Measurements from ENCODE around the gene IZUMO4.
A peak's percentile ranks its signal among the peaks of the same experiment; 100 is the strongest.

Gene IZUMO4

GRCh38 chr19:2096480-2097202, at the start of gene IZUMO4:
Gene IZUMO4 (plus strand): TSS chr19:2096915. CDS start chr19:2096946, 31 bp downstream.
- TF ChIP-seq, protein P1, sequence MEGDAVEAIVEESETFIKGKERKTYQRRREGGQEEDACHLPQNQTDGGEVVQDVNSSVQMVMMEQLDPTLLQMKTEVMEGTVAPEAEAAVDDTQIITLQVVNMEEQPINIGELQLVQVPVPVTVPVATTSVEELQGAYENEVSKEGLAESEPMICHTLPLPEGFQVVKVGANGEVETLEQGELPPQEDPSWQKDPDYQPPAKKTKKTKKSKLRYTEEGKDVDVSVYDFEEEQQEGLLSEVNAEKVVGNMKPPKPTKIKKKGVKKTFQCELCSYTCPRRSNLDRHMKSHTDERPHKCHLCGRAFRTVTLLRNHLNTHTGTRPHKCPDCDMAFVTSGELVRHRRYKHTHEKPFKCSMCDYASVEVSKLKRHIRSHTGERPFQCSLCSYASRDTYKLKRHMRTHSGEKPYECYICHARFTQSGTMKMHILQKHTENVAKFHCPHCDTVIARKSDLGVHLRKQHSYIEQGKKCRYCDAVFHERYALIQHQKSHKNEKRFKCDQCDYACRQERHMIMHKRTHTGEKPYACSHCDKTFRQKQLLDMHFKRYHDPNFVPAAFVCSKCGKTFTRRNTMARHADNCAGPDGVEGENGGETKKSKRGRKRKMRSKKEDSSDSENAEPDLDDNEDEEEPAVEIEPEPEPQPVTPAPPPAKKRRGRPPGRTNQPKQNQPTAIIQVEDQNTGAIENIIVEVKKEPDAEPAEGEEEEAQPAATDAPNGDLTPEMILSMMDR (IDR thresholded peaks at IDR 0.05; ENCODE audit: extremely low read depth, missing control alignments) = peak; percentile 35
- DNase-seq (ENCODE audit: low spot score) = peak; percentile 100

DNA sequence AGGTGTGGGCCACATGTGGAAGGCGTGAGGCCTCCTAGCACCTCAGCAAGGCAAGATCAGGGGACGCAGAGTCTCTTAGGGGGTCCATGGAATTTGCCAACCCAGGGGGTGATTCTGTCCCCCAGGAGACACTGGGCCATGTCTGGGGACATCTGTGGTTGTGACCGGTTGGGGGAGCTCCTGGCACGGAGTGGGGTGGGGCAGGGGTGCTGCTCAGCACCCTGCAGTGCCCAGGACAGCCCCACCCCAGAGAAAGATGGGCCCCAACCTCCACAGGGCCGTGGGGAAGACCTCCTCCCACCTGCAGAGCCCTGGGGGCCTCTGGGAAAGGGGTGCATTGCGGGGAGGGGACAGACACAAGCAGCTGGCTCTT, 49.7 kb upstream of the IZUMO4 start:
- DNase-seq (ENCODE audit: low spot score) = no peak
- TF ChIP-seq, protein P1 (IDR thresholded peaks at IDR 0.05; ENCODE audit: extremely low read depth, missing control alignments) = no peak

DNA sequence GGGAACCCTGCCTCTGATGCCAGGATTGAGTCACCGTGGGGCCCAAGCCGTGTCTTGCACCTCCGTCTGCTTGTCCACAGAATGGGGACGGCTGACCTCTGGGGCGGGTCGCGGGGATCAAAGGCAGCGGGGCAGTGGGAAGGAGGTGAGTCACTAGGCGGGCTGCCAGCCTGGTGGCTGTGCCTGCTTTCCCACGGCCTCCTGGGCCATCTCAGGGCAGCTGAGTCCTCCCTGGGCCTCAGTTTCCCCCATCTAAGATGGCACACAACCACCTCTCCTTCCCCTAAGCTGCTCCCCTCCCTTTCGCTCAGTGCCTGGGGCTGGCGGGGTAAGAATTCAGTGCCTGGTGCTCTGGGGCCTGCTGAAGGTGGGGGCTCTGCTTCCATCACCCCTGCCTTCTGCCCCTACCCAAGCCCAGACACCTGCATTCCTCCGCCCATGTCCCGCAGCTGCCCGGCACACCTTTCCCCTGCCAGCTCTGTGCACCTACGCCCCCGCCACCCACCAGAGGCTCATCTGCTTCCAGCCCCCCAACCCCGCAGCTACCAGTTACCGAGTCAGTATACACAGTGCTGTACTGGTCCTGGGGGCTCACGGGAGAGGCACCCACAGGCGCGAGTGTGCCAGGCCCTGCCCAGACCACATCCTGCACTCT, 49.1 kb upstream of the IZUMO4 start:
- no peak for DNase-seq (ENCODE audit: low spot score)
- TF ChIP-seq, protein P1 (IDR thresholded peaks at IDR 0.05; ENCODE audit: extremely low read depth, missing control alignments) = no peak

DNA sequence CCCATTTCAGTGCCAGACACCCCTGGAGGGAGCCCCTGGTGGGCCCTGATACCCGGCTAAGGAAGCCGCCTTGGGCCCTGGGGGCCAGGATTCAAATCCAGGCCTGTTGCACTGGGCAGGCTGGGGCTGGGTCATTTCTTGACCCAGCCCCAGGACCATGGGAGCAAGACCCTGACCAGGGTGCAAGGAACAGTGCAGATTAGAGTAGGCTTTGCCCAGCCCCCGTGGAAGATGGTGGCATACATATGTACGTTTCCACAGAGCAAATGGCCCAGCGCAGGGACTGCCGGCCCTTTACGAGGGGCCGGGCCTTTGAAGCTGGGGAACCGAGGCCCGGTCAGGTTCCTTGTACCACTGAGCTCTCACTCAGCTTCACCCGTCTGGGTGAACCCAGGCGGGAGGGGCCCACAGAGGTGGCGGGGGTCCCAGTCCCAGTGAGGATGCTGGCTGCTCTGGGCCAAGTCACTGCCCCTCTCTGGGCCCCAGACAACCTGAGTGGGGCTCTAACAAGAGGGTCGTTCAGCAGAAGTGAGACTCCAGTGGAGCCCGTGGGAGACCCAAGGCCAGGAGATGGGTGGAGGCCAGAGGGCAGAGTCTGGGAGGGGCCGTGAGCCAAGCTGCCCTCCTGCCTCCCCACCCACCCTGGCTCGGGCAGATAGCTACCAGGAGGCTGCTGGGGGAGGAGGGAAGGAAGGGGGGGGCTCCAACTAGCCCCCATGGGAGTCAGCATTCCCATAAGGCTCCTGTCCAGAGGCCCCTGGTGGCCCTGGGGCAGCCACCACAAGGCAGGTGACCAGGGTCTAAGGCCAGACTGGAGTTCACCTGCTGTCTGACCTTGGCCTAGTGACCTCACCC, 48.4 kb upstream of the IZUMO4 start:
- no peak for DNase-seq (ENCODE audit: low spot score)
- TF ChIP-seq, protein P1 (IDR thresholded peaks at IDR 0.05; ENCODE audit: extremely low read depth, missing control alignments) = no peak

- DNase-seq (ENCODE audit: low spot score) = no peak
- TF ChIP-seq, protein P1 (IDR thresholded peaks at IDR 0.05; ENCODE audit: extremely low read depth, missing control alignments) = no peak
Measured at GRCh38 chr19:2048959-2049740, 47.6 kb upstream of the IZUMO4 start.

- TF ChIP-seq, protein P1 (IDR thresholded peaks at IDR 0.05; ENCODE audit: extremely low read depth, missing control alignments) = no peak
- peak; percentile 77 for DNase-seq (ENCODE audit: low spot score)
Measured at GRCh38 chr19:2049741-2050348, 46.9 kb upstream of the IZUMO4 start.

All from GM20000 (cell line).